ENCODE measurements around the gene FER1L5. TPM values are rescaled to one million over a fixed set of nuclear protein-coding genes. Genes with fewer than 3 reads are reported as not detected.

FER1L5 gene
- total and polyA plus RNA-seq, 2 of the 8 experiments (the other 6 are each of a cell fraction or from before 2014, with no cell fraction given) = 0.23 to 0.88 TPM

DNA sequence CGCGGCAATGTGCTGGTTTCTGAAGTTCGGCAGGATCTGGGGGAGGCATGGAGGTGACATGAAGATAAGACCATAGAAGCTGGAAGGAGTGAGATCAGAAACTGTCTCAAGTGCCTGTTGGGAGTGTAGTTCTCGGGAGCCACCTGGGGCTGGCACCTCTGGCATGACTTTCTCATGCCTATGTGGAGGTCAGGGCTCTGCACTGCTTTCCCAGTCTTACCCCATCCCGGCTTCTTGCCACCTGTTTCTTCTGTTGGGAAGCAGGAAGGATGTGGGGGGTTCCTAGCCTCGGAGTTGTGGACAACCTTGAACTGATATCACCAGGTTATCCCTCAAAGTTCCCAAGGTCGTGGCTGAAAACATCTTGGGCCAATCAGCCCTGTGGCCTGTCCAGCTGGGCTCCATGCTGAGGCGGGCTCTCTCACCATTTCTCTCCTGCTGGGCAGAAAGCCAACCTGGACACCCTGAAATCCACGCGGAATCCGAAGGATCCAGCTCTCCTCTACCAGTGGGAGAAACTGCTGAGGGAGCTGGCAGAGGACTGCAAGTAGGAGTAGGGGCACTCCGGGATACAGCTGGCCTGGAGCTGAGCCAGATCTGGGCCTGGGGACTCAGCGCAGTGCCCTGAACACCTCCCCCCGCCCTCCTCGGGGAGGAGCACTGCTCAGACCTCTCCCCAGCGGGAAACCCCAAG, 42.5 kb downstream of the FER1L5 start (continued):
- TF ChIP-seq, protein P1, sequence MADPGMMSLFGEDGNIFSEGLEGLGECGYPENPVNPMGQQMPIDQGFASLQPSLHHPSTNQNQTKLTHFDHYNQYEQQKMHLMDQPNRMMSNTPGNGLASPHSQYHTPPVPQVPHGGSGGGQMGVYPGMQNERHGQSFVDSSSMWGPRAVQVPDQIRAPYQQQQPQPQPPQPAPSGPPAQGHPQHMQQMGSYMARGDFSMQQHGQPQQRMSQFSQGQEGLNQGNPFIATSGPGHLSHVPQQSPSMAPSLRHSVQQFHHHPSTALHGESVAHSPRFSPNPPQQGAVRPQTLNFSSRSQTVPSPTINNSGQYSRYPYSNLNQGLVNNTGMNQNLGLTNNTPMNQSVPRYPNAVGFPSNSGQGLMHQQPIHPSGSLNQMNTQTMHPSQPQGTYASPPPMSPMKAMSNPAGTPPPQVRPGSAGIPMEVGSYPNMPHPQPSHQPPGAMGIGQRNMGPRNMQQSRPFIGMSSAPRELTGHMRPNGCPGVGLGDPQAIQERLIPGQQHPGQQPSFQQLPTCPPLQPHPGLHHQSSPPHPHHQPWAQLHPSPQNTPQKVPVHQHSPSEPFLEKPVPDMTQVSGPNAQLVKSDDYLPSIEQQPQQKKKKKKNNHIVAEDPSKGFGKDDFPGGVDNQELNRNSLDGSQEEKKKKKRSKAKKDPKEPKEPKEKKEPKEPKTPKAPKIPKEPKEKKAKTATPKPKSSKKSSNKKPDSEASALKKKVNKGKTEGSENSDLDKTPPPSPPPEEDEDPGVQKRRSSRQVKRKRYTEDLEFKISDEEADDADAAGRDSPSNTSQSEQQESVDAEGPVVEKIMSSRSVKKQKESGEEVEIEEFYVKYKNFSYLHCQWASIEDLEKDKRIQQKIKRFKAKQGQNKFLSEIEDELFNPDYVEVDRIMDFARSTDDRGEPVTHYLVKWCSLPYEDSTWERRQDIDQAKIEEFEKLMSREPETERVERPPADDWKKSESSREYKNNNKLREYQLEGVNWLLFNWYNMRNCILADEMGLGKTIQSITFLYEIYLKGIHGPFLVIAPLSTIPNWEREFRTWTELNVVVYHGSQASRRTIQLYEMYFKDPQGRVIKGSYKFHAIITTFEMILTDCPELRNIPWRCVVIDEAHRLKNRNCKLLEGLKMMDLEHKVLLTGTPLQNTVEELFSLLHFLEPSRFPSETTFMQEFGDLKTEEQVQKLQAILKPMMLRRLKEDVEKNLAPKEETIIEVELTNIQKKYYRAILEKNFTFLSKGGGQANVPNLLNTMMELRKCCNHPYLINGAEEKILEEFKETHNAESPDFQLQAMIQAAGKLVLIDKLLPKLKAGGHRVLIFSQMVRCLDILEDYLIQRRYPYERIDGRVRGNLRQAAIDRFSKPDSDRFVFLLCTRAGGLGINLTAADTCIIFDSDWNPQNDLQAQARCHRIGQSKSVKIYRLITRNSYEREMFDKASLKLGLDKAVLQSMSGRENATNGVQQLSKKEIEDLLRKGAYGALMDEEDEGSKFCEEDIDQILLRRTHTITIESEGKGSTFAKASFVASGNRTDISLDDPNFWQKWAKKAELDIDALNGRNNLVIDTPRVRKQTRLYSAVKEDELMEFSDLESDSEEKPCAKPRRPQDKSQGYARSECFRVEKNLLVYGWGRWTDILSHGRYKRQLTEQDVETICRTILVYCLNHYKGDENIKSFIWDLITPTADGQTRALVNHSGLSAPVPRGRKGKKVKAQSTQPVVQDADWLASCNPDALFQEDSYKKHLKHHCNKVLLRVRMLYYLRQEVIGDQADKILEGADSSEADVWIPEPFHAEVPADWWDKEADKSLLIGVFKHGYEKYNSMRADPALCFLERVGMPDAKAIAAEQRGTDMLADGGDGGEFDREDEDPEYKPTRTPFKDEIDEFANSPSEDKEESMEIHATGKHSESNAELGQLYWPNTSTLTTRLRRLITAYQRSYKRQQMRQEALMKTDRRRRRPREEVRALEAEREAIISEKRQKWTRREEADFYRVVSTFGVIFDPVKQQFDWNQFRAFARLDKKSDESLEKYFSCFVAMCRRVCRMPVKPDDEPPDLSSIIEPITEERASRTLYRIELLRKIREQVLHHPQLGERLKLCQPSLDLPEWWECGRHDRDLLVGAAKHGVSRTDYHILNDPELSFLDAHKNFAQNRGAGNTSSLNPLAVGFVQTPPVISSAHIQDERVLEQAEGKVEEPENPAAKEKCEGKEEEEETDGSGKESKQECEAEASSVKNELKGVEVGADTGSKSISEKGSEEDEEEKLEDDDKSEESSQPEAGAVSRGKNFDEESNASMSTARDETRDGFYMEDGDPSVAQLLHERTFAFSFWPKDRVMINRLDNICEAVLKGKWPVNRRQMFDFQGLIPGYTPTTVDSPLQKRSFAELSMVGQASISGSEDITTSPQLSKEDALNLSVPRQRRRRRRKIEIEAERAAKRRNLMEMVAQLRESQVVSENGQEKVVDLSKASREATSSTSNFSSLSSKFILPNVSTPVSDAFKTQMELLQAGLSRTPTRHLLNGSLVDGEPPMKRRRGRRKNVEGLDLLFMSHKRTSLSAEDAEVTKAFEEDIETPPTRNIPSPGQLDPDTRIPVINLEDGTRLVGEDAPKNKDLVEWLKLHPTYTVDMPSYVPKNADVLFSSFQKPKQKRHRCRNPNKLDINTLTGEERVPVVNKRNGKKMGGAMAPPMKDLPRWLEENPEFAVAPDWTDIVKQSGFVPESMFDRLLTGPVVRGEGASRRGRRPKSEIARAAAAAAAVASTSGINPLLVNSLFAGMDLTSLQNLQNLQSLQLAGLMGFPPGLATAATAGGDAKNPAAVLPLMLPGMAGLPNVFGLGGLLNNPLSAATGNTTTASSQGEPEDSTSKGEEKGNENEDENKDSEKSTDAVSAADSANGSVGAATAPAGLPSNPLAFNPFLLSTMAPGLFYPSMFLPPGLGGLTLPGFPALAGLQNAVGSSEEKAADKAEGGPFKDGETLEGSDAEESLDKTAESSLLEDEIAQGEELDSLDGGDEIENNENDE (IDR thresholded peaks at IDR 0.05; ENCODE audit: insufficient replicate concordance, low read length) = no peak
- TF ChIP-seq BCL11A (IDR thresholded peaks at IDR 0.05; ENCODE audit: low read depth in 2 of 2, low read length in 2 of 2) = no peak
- TF ChIP-seq SAP30 (IDR thresholded peaks at IDR 0.05; ENCODE audit: insufficient read depth, insufficient replicate concordance, low read length) = no peak
